ENCODE results near the gene NIBAN1. TPM values are rescaled to one million over a fixed set of nuclear protein-coding genes. Genes with fewer than 3 reads are reported as not detected.
"Not testable (repeated sequence)": the region's sequence is repeated elsewhere in the genome, so short reads cannot be mapped to it uniquely, and the experiment has no call there.

Gene NIBAN1
- total RNA-seq, 6 experiments from 2014 or later: 0.68 to 4.6 (median 1.9) TPM

- Histone ChIP-seq H3K4me1 (no peaks in the 10 kb centered on the region), H3K36me3 (no peaks in the 10 kb centered on the region), H3K27me3 (no peaks in the 10 kb centered on the region), H3K9me3 (no peaks in the 10 kb centered on the region), H3K27ac (no peak overlapping the region), H3K4me3 (no peak overlapping the region)
- no peak for TF ChIP-seq POLR2A (IDR thresholded peaks at IDR 0.05)
- TF ChIP-seq CTCF (IDR thresholded peaks at IDR 0.05): no peak
- intact Hi-C loops (cut with DNase I): no loop called here
- ATAC-seq: no peak
- WGBS (ENCODE audit: insufficient coverage, low coverage, low lambda C conversion rate, missing lambda C conversion rate): 94% methylated on average over 3 of the region's 3 CpGs
- no peak for DNase-seq
Observed at GRCh38 chr1:185015631-185016030, 41.3 kb upstream of the NIBAN1 start.

- no peak overlapping the region for H3K27ac ChIP-seq
- H3K9me3 ChIP-seq: no peaks in the 10 kb centered on the region
- no peak for TF ChIP-seq POLR2A (IDR thresholded peaks at IDR 0.05)
- TF ChIP-seq CTCF (IDR thresholded peaks at IDR 0.05): no peak
- no peaks in the 10 kb centered on the region for H3K4me1 ChIP-seq
- ATAC-seq (no peak), DNase-seq (no peak)
- no peaks in the 10 kb centered on the region for H3K27me3 ChIP-seq
- H3K36me3 ChIP-seq: no peaks in the 10 kb centered on the region
- 65% methylated on average over 3 of the region's 3 CpGs for WGBS (ENCODE audit: insufficient coverage, low coverage, low lambda C conversion rate, missing lambda C conversion rate)
- intact Hi-C loops (cut with DNase I): no loop called here
- no peak overlapping the region for H3K4me3 ChIP-seq
Observed at GRCh38 chr1:185014941-185015340, 40.6 kb upstream of the NIBAN1 start.

GRCh38 chr1:185010361-185010760, 36.1 kb upstream of the NIBAN1 start:
- ATAC-seq (no peak), DNase-seq (no peak)
- Histone ChIP-seq H3K27me3 (no peaks in the 10 kb centered on the region), H3K36me3 (no peaks in the 10 kb centered on the region), H3K27ac (no peak overlapping the region), H3K4me3 (no peak overlapping the region), H3K4me1 (no peaks in the 10 kb centered on the region), H3K9me3 (no peaks in the 10 kb centered on the region)
- TF ChIP-seq POLR2A (IDR thresholded peaks at IDR 0.05) (no peak), CTCF (IDR thresholded peaks at IDR 0.05) (no peak)
- intact Hi-C loops (cut with DNase I): no loop called here

GRCh38 chr1:185008838-185009237, 34.5 kb upstream of the NIBAN1 start:
- Histone ChIP-seq H3K4me3 (no peak overlapping the region), H3K27me3 (no peaks in the 10 kb centered on the region), H3K9me3 (no peaks in the 10 kb centered on the region), H3K27ac (no peak overlapping the region), H3K4me1 (no peaks in the 10 kb centered on the region), H3K36me3 (no peaks in the 10 kb centered on the region)
- ATAC-seq (no peak), DNase-seq (no peak)
- TF ChIP-seq POLR2A (IDR thresholded peaks at IDR 0.05) (no peak), CTCF (IDR thresholded peaks at IDR 0.05) (no peak)
- intact Hi-C loops (cut with DNase I): no loop called here

GRCh38 chr1:185001312-185001880, 27.1 kb upstream of the NIBAN1 start:
- H3K4me3 ChIP-seq; DNase-seq; H3K27me3 ChIP-seq; H3K36me3 ChIP-seq; H3K27ac ChIP-seq; H3K4me1 ChIP-seq; H3K9me3 ChIP-seq; ATAC-seq; intact Hi-C loops (cut with DNase I): not testable (repeated sequence)
- 85% methylated on average over 18 of the region's 26 CpGs for WGBS (ENCODE audit: insufficient coverage, low coverage, low lambda C conversion rate, missing lambda C conversion rate)

- 78% methylated on average over 6 of the region's 6 CpGs for WGBS (ENCODE audit: insufficient coverage, low coverage, low lambda C conversion rate, missing lambda C conversion rate)
- DNase-seq; H3K4me1 ChIP-seq; H3K27ac ChIP-seq; intact Hi-C loops (cut with DNase I); H3K36me3 ChIP-seq; H3K9me3 ChIP-seq; H3K27me3 ChIP-seq; H3K4me3 ChIP-seq; ATAC-seq: not testable (repeated sequence)
Observed at GRCh38 chr1:184999974-185000373, 25.7 kb upstream of the NIBAN1 start.

All from right lobe of liver (tissue), 6 donors.